Ishikawa (cell line): ENCODE results near the gene POMGNT2.

Experiments
- CEBPB ChIP-seq: IDR thresholded peaks from 2 replicates; pipeline ENCODE4 v1.6.1; 2012
- TF ChIP-seq, protein P1 (sequence below): IDR thresholded peaks from 2 replicates; pipeline ENCODE4 v1.6.1; 2012; ENCODE audit warnings: low read depth, mild to moderate bottlenecking
- TF ChIP-seq, protein P2 (sequence below): IDR thresholded peaks from 2 replicates; pipeline ENCODE4 v1.6.1; 2012

DNA sequence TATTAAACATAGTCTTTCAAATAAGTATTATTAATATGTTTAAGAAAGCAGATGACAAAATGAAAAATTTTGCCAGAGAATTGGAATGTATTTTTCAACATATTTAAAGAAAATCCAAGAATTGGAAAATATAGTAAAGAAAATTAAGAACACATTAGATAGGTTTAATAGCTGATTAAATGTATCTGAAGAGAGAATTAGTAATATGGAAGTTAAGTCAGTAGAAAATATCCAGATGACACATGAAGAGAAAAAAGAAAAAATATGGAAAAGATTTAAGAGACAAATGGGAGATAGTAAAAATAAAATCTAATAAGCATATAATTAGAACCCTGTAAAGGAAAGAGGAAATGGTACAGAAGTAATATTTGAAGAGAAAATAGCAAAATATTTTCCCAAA, 18.0 kb upstream of the POMGNT2 start:
- TF ChIP-seq, protein P1, sequence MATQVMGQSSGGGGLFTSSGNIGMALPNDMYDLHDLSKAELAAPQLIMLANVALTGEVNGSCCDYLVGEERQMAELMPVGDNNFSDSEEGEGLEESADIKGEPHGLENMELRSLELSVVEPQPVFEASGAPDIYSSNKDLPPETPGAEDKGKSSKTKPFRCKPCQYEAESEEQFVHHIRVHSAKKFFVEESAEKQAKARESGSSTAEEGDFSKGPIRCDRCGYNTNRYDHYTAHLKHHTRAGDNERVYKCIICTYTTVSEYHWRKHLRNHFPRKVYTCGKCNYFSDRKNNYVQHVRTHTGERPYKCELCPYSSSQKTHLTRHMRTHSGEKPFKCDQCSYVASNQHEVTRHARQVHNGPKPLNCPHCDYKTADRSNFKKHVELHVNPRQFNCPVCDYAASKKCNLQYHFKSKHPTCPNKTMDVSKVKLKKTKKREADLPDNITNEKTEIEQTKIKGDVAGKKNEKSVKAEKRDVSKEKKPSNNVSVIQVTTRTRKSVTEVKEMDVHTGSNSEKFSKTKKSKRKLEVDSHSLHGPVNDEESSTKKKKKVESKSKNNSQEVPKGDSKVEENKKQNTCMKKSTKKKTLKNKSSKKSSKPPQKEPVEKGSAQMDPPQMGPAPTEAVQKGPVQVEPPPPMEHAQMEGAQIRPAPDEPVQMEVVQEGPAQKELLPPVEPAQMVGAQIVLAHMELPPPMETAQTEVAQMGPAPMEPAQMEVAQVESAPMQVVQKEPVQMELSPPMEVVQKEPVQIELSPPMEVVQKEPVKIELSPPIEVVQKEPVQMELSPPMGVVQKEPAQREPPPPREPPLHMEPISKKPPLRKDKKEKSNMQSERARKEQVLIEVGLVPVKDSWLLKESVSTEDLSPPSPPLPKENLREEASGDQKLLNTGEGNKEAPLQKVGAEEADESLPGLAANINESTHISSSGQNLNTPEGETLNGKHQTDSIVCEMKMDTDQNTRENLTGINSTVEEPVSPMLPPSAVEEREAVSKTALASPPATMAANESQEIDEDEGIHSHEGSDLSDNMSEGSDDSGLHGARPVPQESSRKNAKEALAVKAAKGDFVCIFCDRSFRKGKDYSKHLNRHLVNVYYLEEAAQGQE = no peak
- TF ChIP-seq CEBPB = no peak
- TF ChIP-seq, protein P2, sequence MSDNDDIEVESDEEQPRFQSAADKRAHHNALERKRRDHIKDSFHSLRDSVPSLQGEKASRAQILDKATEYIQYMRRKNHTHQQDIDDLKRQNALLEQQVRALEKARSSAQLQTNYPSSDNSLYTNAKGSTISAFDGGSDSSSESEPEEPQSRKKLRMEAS = no peak
